Measurements from ENCODE around the gene NTF3.
A peak's percentile ranks its signal among the peaks of the same experiment; 100 is the strongest.

The NTF3 gene

DNA sequence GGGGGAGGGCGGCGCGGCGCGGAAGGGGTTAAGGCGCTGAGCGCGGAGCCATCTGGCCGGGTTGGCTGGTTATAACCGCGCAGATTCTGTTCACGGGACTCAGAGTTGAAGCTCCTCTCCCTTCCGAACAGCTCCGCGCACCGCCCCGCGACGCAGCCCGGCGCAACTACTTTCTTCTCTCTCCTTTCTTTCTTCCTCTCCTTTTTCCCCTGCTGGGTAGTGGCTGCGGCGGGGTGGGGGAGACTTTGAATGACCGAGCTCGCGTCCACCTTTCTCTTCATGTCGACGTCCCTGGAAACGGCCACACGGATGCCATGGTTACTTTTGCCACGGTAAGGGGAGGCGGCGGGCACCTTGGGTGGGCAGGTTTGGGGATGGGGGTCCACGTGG is at the start of gene NTF3:
TSS of gene NTF3 (plus strand) at position 98 of the 390 bp plus-strand sequence. CDS start at position 315, 217 bp downstream.
- DNase-seq: peak; percentile 32

DNA sequence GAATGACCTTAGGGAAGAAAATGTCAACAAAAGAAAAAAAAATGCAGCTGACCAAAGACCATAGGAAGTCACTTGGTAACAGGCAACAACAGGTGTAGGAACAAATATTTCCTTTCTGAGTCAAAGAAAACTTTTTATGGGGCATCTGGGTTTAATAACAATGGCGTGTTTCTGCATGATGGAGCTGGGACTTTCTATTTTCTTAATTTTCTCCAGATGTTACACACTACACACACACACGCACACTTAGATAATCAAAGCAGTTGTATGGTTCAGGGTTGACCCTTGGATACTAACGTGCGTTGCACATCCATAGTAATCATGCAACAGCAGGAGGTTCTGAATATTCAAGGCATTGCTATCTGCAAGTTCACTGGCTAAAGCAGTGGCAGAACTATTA is 47.9 kb upstream of the NTF3 start:
- no peak for DNase-seq

DNA sequence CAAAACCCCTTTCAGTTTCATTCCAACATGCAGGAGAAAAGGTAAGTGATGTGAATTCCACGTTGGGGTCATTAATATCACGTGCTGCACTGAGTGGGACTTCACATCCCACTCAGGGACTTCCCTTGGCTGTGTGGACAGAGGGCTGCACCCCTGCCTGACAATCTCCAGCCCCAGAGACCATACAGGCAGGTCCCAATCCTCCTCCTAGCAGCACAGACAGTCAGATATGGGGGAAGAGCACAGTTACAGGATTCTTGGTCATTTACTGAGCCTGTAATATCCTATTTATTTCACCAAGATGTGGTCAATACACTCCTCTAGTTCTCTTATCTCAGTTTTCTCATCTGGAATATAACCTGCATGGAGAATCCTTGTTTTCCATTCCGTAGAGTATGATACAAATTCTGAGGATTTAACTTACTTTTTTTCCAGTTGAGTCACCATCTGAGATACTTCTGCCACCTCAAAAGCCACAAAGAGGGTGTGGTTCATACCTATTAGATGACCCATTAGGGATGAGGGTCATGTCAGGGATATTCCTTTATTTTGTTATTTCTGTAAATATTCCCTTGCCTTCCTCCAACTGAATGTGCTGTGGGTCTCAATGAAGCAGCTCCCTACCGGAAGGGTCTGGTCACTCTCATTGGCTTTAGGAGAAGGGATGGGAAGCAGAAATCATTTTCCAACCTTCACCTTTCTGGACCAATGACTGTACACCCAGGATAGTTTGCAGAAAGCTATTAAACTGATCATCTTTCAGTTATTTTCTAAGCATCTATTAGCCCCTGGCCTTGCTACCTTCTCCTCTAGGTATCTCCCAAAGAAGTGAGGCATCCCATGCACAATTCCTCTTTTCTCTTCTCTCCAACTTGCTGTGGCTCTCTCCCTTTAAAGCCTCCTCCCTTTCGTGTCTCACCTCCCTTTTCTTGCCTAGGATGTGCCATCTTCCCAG is 43.0 kb upstream of the NTF3 start:
- no peak for DNase-seq

DNA sequence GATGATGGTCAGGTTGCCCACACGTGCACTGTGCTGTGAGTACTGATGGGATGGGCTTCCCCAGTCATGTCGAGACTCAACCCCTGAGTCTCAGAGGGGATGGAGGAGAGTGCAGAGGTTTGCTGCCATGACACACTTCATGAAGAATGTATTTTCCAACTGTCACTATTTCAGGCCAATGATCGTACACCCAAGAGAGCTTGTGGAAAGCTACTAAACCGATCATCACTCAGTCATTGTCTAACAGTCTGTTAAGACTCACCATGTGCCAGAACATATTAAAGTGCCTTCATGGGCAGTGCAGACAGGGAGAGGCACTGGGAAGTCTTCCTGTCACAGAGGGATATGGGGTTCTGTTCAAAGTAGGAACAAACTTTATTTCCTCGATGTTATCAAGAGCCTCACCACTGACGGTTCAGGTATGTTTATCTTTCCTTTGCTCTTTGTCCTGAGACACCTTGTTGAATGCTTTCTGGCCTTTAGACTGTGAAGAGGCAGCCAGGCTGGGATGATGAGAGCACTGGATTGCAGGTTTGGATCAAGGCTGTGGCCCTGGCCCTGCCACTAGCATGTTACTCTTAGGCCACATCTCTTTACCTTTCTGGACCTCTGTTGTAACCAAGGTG is 41.6 kb upstream of the NTF3 start:
- no peak for DNase-seq

DNA sequence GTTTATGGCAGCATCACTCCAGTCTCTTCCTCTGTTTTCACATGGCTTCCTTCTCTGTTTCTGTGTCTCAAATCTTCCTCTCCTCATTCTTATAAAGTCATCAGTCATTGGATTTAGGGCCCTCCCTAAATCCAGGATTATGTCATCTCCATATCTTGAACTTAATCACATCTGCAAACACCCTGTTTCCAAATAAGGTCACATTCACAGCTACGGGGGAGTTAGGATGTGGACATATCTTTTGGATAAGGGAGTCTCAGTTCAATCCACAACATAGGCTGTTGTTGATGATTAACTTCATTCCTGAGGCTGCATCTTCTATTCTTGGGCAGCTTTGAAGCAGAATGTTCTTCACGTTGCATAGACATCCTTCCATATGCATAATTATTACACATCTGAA is 40.3 kb upstream of the NTF3 start:
- no peak for DNase-seq

DNA sequence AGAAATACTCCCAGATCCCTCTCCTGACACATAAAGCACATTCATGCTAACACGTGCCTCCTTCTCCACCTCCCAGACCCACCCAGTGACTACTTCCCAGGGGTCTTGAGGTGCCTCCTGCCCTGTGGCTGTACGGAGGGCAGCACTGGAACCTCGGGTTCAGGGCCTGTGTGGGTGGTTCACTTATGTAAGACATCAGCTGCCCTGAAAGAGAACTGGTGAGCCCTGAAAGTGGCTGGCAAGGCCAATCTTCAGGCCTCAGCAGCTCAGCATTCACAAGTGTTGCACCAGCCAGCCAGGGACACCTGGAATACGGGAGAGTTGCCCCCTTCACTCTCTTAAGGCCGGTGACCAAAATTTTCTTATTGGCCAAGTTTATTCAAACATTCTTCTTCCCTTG is 38.9 kb upstream of the NTF3 start:
- DNase-seq: no peak

DNA sequence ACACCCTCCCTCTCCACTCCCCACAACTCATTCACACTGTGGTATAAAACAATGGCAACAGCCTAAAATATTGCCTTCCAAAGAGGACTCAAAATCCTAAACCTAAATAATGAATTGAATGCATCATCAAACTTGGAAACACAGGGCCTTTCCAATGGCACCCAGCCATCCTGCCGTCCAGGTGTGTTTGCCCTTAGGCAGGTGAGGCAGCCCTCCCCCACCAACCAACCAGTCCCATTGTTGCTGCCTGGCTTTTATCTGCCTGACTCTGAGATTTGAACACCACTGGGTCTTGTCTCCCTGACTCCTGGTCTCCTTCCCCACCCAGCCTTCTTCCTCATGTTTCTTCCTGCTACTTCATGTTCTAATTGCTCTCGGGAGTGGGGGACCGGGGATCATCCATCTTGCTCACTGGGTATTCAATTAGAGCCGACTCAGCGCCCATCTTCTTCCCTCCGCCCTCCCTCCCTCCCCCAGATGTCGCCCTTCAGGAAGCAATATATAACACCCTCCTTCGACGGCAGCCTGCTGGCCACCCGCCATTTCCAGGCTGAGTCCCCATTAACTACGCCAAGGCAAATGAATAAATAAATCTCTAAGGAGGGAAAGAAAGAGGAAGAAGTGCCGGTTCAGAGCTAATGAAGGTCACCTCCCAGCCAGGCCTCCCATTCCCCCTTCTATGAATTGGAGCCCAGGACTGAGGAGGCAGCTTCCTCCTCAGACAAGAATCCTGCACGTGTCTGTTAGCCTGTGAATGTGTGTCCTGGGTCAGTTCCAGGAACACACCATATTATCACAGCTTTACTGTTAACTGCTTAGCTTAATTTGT is 36.3 kb upstream of the NTF3 start:
- peak; percentile 68 for DNase-seq

DNA sequence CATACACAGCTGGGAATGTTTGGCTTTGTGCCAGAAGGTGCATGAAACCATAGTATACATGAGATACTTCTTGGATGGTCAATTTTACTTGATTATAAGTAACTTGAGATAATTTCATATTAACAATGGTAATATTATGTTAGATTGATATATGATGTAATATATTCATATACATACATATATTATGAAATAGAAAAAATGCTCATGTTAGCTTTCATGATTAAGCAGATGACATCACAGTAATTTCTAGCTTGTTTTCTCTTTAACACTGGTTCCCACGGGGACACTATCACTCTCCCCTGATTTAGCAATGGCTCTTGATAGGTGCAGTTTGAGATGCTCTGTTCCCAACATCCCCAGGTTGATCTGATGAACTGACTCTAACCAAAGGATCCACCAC is 35.4 kb upstream of the NTF3 start:
- DNase-seq: no peak

DNA sequence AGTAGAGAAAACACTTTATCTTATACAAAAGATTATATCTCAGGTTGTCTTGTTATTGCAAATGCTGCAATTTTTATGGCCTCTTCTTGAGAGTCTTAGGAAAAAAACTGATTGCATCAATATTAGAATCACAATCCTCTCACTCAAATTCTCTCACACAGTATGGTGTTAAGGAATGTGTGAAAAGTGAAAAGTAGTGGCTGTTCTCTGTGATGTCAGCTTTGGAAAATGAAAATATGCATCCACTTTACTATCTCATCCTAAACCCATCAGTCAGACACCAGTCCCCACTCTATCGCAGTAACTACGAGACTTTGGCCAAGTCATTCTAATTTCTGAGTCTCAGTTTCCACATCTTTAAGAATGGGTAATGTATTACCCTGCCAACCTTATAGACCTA is 32.6 kb upstream of the NTF3 start:
- DNase-seq: no peak

DNA sequence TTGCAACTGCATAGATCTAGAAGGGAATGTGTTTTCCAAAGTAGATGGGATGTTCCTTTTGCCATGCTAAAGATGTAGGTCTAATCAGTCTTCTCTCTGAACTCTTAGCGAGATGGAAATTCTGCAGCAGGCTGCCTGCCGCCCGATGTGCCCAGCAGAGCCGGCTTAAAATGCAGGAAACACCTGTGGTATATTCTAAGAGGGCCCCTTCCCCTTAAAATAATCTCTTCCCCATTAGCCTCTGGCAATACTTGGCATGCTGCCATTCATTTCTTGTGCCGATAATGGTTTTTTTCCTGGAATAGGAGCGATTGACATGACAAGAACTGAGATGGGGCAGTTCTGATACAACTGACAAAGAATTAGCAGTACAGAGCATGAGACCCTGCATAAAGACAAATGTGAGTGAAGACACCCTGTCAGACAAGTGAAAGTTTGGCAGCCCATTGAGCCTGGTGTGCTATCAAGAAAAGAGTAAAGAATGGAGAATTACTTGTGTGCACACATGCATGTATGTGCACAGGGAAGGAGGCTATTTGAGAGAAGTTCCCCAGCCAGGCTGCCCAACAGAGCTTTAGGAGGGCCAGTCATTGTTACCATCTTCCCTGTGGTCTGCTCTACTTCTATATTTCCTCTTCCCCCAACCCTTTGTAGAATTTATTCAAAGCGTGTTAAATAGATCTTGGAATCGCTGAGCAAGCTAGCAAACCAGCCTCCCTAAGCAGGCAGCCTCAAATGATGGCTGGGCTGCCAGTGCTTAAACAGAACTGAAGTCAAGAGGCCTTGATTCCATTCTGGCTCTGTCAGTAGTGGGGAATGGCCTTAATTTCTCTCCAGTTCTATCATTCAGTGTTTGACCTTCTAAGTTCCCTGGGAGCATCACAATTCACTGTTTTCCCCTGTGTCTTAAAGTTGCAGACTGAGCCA is 29.6 kb upstream of the NTF3 start:
- peak; percentile 68 for DNase-seq

DNA sequence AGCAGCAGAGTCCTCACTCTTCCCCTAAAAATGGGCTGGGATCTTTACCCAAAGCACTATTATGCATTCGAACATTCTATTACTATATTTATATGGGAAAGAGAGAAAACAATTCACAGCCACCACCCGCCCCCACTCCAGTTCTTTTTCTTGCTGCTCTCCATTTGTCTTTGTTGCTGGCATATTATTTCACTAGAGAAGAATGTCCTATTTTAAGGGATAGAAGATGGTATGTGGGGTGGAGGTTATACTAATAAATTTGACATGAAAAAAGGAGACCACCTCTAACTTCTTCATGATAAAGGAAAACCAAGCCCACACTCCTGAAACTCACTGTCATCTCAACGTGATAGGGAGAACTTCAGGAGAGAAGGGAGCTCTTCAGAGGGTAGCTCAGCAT is 28.5 kb upstream of the NTF3 start:
- DNase-seq: no peak

DNA sequence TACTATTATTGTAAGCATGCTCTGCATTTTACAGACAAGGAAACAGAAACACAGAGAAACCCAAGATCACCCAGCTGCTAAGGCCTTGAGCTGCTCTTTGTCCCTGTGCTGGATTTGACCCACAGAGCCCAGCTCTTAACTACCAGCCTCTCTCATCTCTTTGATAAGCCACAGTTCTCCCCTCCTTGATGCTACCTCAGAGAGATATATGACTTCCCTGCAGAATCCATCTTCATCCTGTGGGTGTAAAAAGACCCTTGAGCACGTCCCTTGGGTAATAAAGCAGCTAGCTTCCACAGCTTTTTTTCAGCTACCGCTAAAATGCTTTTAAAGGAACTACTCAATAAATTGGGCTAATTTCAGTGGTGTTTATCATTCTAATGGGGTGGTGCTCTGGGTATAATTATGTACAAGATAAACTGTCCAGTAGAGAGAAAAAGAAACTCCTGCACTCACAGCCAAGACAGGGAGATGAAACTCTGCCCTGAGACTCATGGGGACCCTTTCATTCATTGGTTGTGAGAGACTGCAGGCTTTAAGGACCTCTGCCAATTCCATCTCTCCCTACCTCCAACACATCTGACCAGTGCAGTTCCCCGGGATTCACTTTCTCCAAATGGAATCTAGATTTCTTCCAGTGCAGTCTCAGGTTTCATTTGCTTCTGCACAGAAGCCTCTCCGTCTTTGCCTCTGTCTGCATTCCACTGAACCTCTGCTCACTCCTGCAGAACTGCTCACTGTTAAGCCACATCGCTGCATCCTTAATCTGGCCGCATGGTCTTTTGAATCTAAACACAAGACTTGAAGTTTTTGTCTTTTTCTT is 24.7 kb upstream of the NTF3 start:
- no peak for DNase-seq

DNA sequence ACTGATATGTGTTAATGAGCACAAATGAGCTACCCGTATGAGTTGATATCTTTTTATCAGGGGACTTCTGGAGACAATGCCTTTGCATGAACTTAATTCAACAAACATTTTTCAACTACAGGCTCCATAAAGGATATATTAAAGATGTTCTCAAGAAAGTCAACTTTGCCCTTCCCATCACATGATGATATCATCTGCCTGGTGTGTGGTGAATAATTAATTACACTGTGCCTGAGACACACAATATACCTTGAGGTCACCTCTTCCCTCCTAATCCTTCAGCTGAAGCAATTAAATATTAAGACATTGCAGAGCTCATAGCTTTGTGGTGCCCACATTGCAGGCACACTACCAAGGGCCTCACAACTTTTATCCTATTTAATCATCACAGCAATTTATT is 22.3 kb upstream of the NTF3 start:
- no peak for DNase-seq

DNA sequence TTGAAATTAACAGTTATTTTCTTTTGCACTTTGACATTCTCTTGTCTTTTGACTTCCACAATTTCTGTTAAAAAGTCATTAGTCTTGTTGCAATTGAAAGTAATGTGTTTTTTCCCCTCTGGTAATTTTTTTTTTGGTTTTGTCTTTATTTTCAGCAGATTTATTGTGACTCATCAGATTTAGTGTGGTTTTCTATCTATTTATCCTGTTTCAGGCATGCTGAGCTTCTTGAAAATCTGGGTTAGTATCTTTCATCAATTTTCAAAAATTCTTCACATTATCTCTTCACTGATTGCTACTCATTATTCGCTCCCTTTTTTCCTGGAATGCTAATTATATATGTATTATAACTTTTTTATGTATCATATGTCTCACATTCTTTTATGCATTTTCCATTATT is 15.3 kb upstream of the NTF3 start:
- no peak for DNase-seq

DNA sequence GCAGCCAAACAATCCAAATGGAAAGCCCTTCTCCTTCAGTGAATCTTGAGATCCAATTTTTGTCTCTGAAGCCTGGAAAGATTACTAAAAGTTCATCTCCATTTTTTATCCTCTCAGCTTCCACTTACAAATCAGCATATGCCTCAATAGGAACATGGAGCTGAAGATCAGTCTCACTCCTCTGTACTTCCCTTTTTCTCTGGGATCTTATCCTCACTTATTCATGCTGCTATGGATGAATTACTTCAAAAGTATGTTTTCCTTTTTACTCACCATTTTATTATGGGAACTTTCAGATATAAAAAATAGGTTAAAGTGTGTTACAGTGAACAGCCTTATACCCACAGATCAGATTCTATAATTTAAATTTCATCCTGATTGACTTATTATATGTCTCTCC is 14.4 kb upstream of the NTF3 start:
- no peak for DNase-seq

DNA sequence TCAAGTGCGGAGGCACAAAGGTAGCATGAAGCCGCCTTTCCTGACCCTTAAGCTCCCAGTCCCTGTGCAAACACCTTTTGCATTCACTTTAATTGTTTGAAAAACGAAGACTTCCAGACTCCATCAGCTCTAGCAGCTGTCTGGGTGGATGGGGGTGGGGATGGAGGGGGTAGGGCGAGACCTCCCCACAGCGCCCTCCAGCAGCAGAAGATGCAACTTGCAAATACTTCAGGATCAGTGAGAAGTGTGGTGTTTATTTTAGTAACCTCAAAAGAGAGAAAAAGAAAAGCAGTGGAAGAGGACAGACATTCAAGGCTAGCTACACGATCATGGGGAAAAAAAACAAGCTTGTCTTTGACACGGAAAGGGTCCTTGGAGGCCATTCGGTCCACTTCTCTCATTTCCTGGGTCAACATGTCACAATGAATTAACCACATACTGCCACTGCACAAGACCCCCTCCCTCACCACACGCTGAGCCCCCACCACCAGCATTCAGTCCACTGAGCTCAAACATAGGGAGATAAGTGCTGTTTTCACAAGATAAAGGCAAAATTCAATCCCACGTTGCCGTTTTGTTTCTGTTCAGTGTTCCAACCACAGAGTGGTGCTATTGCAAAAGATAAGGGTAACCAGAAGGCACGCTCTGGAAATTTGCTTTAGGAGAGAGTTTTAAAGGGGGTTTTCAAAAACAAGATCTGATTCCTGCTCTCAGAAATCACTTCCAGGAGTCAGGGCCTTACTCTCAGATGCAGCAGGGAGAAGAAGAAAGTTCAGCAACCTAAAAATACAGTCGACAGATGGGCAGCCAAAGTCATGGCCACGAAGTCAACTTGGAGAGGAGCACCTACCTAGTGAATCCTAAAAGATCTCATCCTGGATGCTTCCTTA is 3.3 kb upstream of the NTF3 start:
- DNase-seq: peak; percentile 69

DNA sequence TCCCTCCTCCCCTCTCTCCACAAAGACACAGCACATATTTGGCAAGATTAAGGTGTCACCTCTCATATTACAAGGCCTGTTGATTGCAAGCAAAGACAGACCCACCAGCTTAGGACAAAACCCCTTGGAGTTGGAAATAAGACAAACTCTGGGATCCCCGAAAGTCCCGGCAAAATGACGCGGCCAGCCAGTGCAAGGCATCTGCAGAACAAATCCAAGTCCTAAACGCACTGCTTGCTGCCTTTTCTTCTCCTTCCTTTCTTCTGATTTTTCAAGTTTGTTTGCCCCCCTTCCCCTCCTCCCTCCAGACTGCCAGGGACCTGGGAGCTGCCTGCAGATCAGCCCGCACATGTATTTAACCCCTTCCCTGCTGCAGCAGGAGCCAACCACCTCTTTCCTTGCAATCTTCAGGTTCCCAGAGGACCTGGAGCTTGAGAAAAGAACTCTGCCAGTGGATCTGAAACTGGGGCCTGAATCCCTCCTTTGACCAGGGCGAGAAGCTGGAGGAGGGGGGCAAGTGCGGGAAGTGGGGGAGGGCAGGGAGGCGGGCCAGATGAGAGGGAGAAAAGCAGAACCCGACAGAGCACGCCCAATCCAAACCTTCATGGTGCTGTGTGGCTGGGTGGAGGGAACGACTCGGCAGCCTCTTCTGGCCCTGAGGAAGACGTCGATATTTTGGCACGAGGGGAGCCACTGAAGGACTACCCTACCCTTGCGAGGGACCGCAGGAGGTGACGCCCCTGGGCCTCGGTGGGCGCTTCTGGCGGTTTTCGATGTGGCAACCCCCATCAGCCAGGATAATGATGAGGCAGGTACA is 2.0 kb upstream of the NTF3 start:
- DNase-seq: no peak

DNA sequence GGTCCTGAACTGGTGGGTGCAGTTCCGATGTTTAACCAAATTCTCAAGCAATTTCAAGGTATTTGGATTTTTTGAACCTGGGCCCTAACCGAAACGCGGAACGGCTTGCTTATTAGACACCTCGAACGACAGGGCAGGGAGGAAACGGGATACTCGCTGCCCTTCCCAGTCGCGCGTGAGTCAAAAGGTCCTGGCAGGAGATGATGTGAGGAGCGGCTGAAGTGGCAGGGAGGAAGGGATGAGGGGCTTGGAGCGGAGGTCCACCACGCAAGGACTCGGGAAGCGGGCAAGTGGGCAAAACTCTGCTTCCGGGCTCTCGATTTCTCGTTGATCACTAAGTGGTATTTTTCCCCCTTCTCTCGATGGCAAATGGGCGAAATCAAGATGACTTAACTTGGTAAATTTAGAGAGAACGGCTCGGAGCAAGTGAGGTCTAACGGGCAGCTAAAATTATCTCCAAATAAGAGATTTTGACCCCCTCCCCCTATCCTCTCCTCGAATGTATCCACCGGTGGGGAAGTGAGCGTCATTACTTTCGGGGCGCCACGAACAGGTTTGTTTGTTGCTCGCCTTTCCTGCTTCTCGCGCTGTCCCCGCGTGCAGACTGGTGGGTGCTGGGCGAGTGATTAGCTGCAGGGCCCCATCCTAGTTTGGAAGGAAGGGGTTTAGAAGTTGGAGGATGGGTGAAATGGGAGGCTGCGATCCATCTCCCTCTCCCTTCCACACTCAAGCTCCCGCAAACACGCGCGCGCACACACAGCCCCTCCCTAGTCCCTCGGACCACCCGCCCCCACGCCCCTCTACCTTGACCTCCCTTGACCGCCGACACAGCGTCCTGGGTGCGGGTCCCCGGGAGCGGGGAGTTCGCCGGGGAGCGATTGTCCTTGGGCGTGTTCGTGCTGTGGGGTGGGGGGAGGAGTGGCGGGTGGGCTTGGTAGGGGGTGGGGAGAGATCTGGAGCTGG is 986 bp upstream of the NTF3 start:
- no peak for DNase-seq
